Suprapubic skin (tissue), 4 donors: ENCODE results near the gene BMPR1B.

Source experiments
- EP300 ChIP-seq: sonication (generic); formaldehyde crosslinking; IDR thresholded peaks from one replicate; pipeline ENCODE4 v1.6.1; 2017; ENCODE audit warnings: antibody characterized with exemption
- POLR2A ChIP-seq, 2 donors: fragments of 450-650 bp; IDR thresholded peaks; one replicate each; pipeline ENCODE4 v1.6.1; 2017; ENCODE audit warnings: antibody characterized with exemption in 2 of 2, mild to moderate bottlenecking in 2 of 2, moderate library complexity in 2 of 2
- POLR2AphosphoS5 ChIP-seq, 3 donors: sonication (generic); formaldehyde crosslinking; IDR thresholded peaks; one replicate each; pipeline ENCODE4 v1.6.1; 2017; ENCODE audit warnings: antibody characterized with exemption in 3 of 3
- TF ChIP-seq, protein P1 (sequence below), 2 donors: fragments of 200-600 bp in 1 of 2; fragments of 450-650 bp in 1 of 2; sonication (generic) in 1 of 2; IDR thresholded peaks; one replicate each; pipeline ENCODE4 v1.5.1; 2016 to 2019; ENCODE audit warnings: antibody characterized with exemption in 2 of 2, mild to moderate bottlenecking in 1 of 2, moderate library complexity in 1 of 2

DNA sequence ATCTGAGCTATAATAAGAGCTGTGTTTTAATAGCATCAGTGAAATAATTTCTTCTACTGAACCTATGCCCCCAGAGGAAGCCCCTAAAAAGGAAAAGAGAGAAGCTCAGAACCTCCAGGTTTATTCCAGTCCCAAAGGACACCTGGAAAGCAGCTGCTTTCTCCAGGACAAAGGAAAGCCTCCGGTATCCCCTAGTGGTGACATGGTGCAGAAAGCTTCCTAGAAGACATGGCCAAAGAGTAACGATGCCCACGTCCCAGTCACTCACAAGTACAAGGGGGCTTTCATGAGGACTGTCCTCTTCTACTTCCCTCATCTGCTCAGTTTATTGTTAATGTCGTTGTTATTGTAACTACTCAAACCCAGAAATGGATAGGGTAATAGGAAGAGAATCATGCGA lies 447.1 kb downstream of the BMPR1B start:
- TF ChIP-seq EP300 (no peak), POLR2AphosphoS5 (IDR thresholded peaks at IDR 0.05) (no peak), POLR2A (IDR thresholded peaks at IDR 0.05) (no peak)
- TF ChIP-seq, protein P1, sequence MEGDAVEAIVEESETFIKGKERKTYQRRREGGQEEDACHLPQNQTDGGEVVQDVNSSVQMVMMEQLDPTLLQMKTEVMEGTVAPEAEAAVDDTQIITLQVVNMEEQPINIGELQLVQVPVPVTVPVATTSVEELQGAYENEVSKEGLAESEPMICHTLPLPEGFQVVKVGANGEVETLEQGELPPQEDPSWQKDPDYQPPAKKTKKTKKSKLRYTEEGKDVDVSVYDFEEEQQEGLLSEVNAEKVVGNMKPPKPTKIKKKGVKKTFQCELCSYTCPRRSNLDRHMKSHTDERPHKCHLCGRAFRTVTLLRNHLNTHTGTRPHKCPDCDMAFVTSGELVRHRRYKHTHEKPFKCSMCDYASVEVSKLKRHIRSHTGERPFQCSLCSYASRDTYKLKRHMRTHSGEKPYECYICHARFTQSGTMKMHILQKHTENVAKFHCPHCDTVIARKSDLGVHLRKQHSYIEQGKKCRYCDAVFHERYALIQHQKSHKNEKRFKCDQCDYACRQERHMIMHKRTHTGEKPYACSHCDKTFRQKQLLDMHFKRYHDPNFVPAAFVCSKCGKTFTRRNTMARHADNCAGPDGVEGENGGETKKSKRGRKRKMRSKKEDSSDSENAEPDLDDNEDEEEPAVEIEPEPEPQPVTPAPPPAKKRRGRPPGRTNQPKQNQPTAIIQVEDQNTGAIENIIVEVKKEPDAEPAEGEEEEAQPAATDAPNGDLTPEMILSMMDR (IDR thresholded peaks at IDR 0.05): no peak
